HepG2 (cell line): Measurements from ENCODE around the gene FKBP1A. TPM values are rescaled to one million over a fixed set of nuclear protein-coding genes. Genes with fewer than 3 reads are reported as not detected.

ENCODE experiments used
- AKAP8 ChIP-seq: sonication (generic); formaldehyde crosslinking; IDR thresholded peaks from 2 replicates; pipeline ENCODE4 v1.5.1; 2020; ENCODE audit warnings: mild to moderate bottlenecking, missing genetic modification reagents
- ELF3 ChIP-seq: IDR thresholded peaks from 2 replicates; pipeline ENCODE4 v1.6.1; 2016; ENCODE audit warnings: missing genetic modification reagents, missing compliant biosample characterization
- HDAC2 ChIP-seq: sonication (generic); formaldehyde crosslinking; IDR thresholded peaks from 2 replicates; pipeline ENCODE4 v1.4.0; 2020; ENCODE audit warnings: missing genetic modification reagents
- KDM1A ChIP-seq: IDR thresholded peaks from 2 replicates; pipeline ENCODE4 v1.6.1; 2016; ENCODE audit warnings: missing compliant biosample characterization
- MLLT10 ChIP-seq: sonication (generic); formaldehyde crosslinking; IDR thresholded peaks from 2 replicates; pipeline ENCODE4 v1.4.0; 2020; ENCODE audit warnings: missing genetic modification reagents
- RCOR2 ChIP-seq: IDR thresholded peaks from 2 replicates; pipeline ENCODE4 v1.6.1; 2016; ENCODE audit warnings: missing biosample characterization, missing genetic modification reagents
- RERE ChIP-seq: IDR thresholded peaks from 2 replicates; pipeline ENCODE4 v1.6.1; 2016; ENCODE audit warnings: low read depth, missing genetic modification reagents, missing compliant biosample characterization
- REXO4 ChIP-seq: sonication (generic); formaldehyde crosslinking; IDR thresholded peaks from 2 replicates; pipeline ENCODE4 v1.8.0; 2022; ENCODE audit warnings: missing genetic modification reagents, mild to moderate bottlenecking, borderline replicate concordance
- SIX1 ChIP-seq: sonication (generic); formaldehyde crosslinking; IDR thresholded peaks from 2 replicates; pipeline ENCODE4 v1.4.0; 2020; ENCODE audit warnings: missing genetic modification reagents, borderline replicate concordance
- ZBTB1 ChIP-seq: sonication (generic); formaldehyde crosslinking; IDR thresholded peaks from 2 replicates; pipeline ENCODE4 v1.4.0; 2020; ENCODE audit warnings: missing genetic modification reagents, borderline replicate concordance
- ZBTB7A ChIP-seq: sonication (generic); formaldehyde crosslinking; IDR thresholded peaks from 2 replicates; pipeline ENCODE4 v1.8.0; 2022; ENCODE audit warnings: mild to moderate bottlenecking, missing genetic modification reagents
- ZFP82 ChIP-seq: sonication (generic); formaldehyde crosslinking; IDR thresholded peaks from 2 replicates; pipeline ENCODE4 v1.5.1; 2020; ENCODE audit warnings: mild to moderate bottlenecking, missing genetic modification reagents, borderline replicate concordance
- ZNF121 ChIP-seq: sonication (generic); formaldehyde crosslinking; IDR thresholded peaks from 2 replicates; pipeline ENCODE4 v1.5.0; 2020; ENCODE audit warnings: mild to moderate bottlenecking, missing genetic modification reagents
- ZNF414 ChIP-seq: sonication (generic); formaldehyde crosslinking; IDR thresholded peaks from 2 replicates; pipeline ENCODE4 v1.5.0; 2020; ENCODE audit warnings: missing genetic modification reagents
- ZNF484 ChIP-seq: sonication (generic); formaldehyde crosslinking; IDR thresholded peaks from 2 replicates; pipeline ENCODE4 v1.5.1; 2020; ENCODE audit warnings: mild to moderate bottlenecking, low read depth, missing genetic modification reagents, borderline replicate concordance
- ZNF513 ChIP-seq: sonication (generic); formaldehyde crosslinking; conservative IDR thresholded peaks from 2 replicates; pipeline ENCODE4 v1.5.0; 2020; ENCODE audit warnings: missing genetic modification reagents
- ZNF570 ChIP-seq: sonication (generic); formaldehyde crosslinking; IDR thresholded peaks from 2 replicates; pipeline ENCODE4 v1.4.0; 2020; ENCODE audit warnings: mild to moderate bottlenecking, missing genetic modification reagents, borderline replicate concordance
- ZNF629 ChIP-seq: sonication (generic); formaldehyde crosslinking; conservative IDR thresholded peaks from 2 replicates; pipeline ENCODE4 v1.5.0; 2020; ENCODE audit warnings: missing genetic modification reagents
- ZXDC ChIP-seq: sonication (generic); formaldehyde crosslinking; IDR thresholded peaks from 2 replicates; pipeline ENCODE4 v1.5.0; 2020; ENCODE audit warnings: mild to moderate bottlenecking, missing genetic modification reagents
- polyA plus RNA-seq, 8 experiments: library from polyadenylated mRNA; depleted of rRNA in 3 of 8; stranded (reverse) in 7 of 8; unstranded in 1 of 8; fragments of >200 nt; fragmentation: Illumina TruSeq in 4 of 8; extraction: Trizol in 4 of 8; gene quantifications; 2 replicates each; pipeline versions ENCODE4 v1.2.1 to v1.2.3, GENCODE V29; 2011 to 2016; ENCODE audit warnings: low read depth in 4 of 8, missing spikeins in 1 of 8, mixed read lengths in 1 of 8; ENCODE audit not compliant: insufficient read depth in 1 of 8
- total RNA-seq, 5 experiments: library from RNA; depleted of rRNA; stranded (reverse); fragments of >200 nt; fragmentation: Illumina TruSeq; extraction: Trizol; gene quantifications; 2 replicates each; pipeline ENCODE4 v1.2.3, GENCODE V29; 2016; ENCODE audit warnings: low read depth in 1 of 5

The FKBP1A gene
- total and polyA plus RNA-seq, 2 of the 13 experiments (the other 11 are each of a cell fraction or from before 2014, with no cell fraction given): 119 to 468 TPM

- TF ChIP-seq ZNF484 (CRISPR knock-in tag): no peak
- no peak for TF ChIP-seq ZNF629 (CRISPR knock-in tag)
- TF ChIP-seq SIX1 (CRISPR knock-in tag): no peak
- no peak for TF ChIP-seq MLLT10
- TF ChIP-seq ZFP82 (CRISPR knock-in tag): peak; percentile 89
- TF ChIP-seq REXO4 (CRISPR knock-in tag): no peak
- TF ChIP-seq KDM1A (CRISPR knock-in tag): peak; percentile 69; the same call in 1 of the 2 replicates
- TF ChIP-seq ZNF570: no peak
- TF ChIP-seq AKAP8 (CRISPR knock-in tag): peak; percentile 86
- TF ChIP-seq RCOR2: peak; percentile 53; the same call in 1 of the 2 replicates
- peak; percentile 74; the same call in 1 of the 2 replicates for TF ChIP-seq ZNF414 (CRISPR knock-in tag)
- TF ChIP-seq ZBTB7A: no peak; the same call in 1 of the 2 replicates
- no peak for TF ChIP-seq ZBTB1 (CRISPR knock-in tag)
- TF ChIP-seq ELF3 (CRISPR knock-in tag): peak; percentile 97
- peak; percentile 47; the same call in 1 of the 2 replicates for TF ChIP-seq ZNF121
- TF ChIP-seq ZXDC (CRISPR knock-in tag): 0 out of 2 replicates have a peak, but pooled peaks have one; percentile 15
- 0 out of 2 replicates have a peak, but pooled peaks have one; percentile 66 for TF ChIP-seq RERE
- TF ChIP-seq ZNF513 (CRISPR knock-in tag): no peak
- peak; percentile 82 for TF ChIP-seq HDAC2 (CRISPR knock-in tag)
These were observed at the start of gene FKBP1A (continued) for GRCh38 chr20:1392693-1393506.
